KMS-11 (cell line): Measurements from ENCODE around the gene SERPINI2.

Experiments
- H2AFZ ChIP-seq: fragments of 200-600 bp; sonication (generic); 2 replicates; pipeline ENCODE4 v1.6.1; 2016; ENCODE audit warnings: antibody characterized with exemption, mixed run types, low read depth
- H3K27ac ChIP-seq: fragments of 200-600 bp; sonication (generic); 2 replicates; pipeline ENCODE4 v1.6.1; 2016; ENCODE audit warnings: mild to moderate bottlenecking, mixed run types
- H3K27me3 ChIP-seq: fragments of 200-600 bp; sonication (generic); 2 replicates; pipeline ENCODE4 v1.6.1; 2017; ENCODE audit warnings: mild to moderate bottlenecking, low read depth, mixed run types, moderate library complexity; ENCODE audit not compliant: insufficient read depth
- H3K36me3 ChIP-seq: fragments of 200-600 bp; sonication (generic); 2 replicates; pipeline ENCODE4 v1.6.1; 2017; ENCODE audit warnings: mild to moderate bottlenecking, mixed run types; ENCODE audit not compliant: insufficient read depth
- H3K4me1 ChIP-seq: fragments of 200-600 bp; sonication (generic); 2 replicates; pipeline ENCODE4 v1.6.1; 2016; ENCODE audit warnings: mild to moderate bottlenecking, low read depth, mixed run types; ENCODE audit not compliant: poor library complexity, severe bottlenecking
- H3K4me2 ChIP-seq: fragments of 200-600 bp; sonication (generic); 2 replicates; pipeline ENCODE4 v1.7.0; 2016; ENCODE audit warnings: mild to moderate bottlenecking, mixed run types
- H3K4me3 ChIP-seq: fragments of 200-600 bp; sonication (generic); IDR thresholded peaks from 2 replicates; pipeline ENCODE4 v1.6.1; 2017; ENCODE audit warnings: low read depth, low read length, mixed read lengths; ENCODE audit not compliant: insufficient read depth
- H3K79me2 ChIP-seq: fragments of 200-600 bp; sonication (generic); 2 replicates; pipeline ENCODE4 v1.6.1; 2016; ENCODE audit warnings: low read depth, mixed run types; ENCODE audit not compliant: insufficient read depth
- H3K9ac ChIP-seq: fragments of 200-600 bp; sonication (generic); 2 replicates; pipeline ENCODE4 v1.6.1; 2016; ENCODE audit warnings: mild to moderate bottlenecking, mixed run types
- H4K20me1 ChIP-seq: fragments of 200-600 bp; sonication (generic); 2 replicates; pipeline ENCODE4 v1.6.1; 2016; ENCODE audit warnings: mild to moderate bottlenecking, mixed run types; ENCODE audit not compliant: insufficient read depth
- TF ChIP-seq, protein P1 (sequence below): fragments of 200-600 bp; sonication (generic); conservative IDR thresholded peaks from 2 replicates; pipeline ENCODE4 v1.6.1; 2017; ENCODE audit warnings: low read depth, mild to moderate bottlenecking, antibody characterized with exemption, low read length, moderate library complexity, mixed read lengths

The SERPINI2 gene

DNA sequence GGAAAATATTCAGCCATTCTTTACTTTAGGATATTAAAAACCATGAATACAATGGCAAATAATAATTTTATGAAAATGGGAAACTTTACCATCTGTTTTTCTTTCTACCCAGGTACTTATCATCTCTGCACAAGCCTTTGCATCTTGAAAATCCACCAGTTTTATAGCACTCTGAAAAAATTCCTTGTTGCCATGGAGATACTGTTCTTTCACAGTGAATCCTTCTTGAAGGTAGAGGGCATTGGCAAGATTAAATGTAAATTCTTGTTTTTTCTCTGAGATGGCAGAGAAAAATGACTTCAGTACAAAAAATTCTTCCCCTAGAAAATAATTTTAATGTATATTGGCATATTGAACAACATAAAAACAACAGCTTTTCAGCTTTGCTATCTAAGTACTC, 6.9 kb downstream of the SERPINI2 start:
- H3K27ac ChIP-seq, result no peak overlapping the region
- TF ChIP-seq, protein P1, sequence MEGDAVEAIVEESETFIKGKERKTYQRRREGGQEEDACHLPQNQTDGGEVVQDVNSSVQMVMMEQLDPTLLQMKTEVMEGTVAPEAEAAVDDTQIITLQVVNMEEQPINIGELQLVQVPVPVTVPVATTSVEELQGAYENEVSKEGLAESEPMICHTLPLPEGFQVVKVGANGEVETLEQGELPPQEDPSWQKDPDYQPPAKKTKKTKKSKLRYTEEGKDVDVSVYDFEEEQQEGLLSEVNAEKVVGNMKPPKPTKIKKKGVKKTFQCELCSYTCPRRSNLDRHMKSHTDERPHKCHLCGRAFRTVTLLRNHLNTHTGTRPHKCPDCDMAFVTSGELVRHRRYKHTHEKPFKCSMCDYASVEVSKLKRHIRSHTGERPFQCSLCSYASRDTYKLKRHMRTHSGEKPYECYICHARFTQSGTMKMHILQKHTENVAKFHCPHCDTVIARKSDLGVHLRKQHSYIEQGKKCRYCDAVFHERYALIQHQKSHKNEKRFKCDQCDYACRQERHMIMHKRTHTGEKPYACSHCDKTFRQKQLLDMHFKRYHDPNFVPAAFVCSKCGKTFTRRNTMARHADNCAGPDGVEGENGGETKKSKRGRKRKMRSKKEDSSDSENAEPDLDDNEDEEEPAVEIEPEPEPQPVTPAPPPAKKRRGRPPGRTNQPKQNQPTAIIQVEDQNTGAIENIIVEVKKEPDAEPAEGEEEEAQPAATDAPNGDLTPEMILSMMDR, result no peak
- H2AFZ ChIP-seq, result no peak overlapping the region
- no peaks in the 10 kb centered on the region for H4K20me1 ChIP-seq
- H3K4me3 ChIP-seq, result no peak overlapping the region
- no peaks in the 10 kb centered on the region for H3K4me1 ChIP-seq
- no peak overlapping the region for H3K9ac ChIP-seq
- no peaks in the 10 kb centered on the region for H3K36me3 ChIP-seq
- no peaks in the 10 kb centered on the region for H3K27me3 ChIP-seq
- no peak overlapping the region for H3K4me2 ChIP-seq
- H3K79me2 ChIP-seq, result no peaks in the 10 kb centered on the region

DNA sequence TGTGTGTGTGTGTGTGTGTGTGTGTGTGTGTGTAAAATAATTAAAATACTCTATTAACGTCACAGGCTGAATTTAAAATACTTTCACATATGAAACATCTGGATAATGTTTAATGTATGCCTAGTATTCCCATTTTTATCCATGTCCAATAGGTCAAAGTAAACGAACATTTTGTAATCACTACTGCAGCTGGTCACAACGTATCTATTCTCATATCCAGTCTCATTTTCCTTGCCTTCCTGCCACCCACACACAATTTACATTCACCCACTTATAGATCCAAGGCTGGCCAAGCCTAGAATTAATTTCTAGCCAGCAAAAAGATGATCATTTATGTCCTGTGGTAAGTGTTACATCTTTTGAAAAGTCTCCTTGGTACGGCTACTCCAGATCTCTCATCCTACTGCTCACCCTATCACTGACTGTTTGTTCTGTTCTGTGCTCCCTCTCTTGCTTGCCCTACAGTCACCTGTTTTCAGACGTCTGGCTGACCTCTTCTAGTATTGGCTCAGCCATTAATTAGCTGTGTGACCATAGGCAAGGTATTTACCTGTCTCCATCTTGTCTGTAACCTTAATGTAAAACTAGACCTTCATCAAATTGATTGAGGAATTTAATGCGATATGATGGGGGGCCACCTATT, 17.6 kb downstream of the SERPINI2 start:
- H2AFZ ChIP-seq, result no peak overlapping the region
- no peaks in the 10 kb centered on the region for H4K20me1 ChIP-seq
- TF ChIP-seq, protein P1, result no peak
- no peaks in the 10 kb centered on the region for H3K79me2 ChIP-seq
- H3K9ac ChIP-seq, result no peak overlapping the region
- no peak overlapping the region for H3K27ac ChIP-seq
- no peak overlapping the region for H3K4me3 ChIP-seq
- H3K4me1 ChIP-seq, result no peaks in the 10 kb centered on the region
- H3K4me2 ChIP-seq, result no peak overlapping the region
- no peaks in the 10 kb centered on the region for H3K27me3 ChIP-seq
- no peaks in the 10 kb centered on the region for H3K36me3 ChIP-seq

DNA sequence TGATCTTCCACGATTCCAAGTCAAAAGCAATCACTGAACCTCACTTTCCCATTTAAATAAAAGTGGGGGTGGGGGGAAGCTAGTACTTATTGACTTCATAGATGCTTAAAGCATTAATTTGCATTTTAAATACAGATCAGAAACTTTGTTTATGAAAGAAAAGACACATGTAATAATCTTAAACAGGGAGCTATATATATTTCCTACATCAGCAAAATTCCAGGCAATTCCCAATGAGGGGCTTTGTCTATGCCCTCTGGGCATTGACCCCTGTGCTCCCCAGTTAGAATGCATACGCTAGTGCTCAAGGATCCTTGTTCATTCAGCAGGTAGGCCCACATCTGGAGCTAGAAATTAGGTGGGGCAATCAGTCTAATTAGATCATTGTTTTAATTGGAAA, 20.0 kb downstream of the SERPINI2 start:
- no peaks in the 10 kb centered on the region for H3K79me2 ChIP-seq
- no peak overlapping the region for H3K27ac ChIP-seq
- TF ChIP-seq, protein P1, result no peak
- H3K36me3 ChIP-seq, result no peaks in the 10 kb centered on the region
- H4K20me1 ChIP-seq, result no peaks in the 10 kb centered on the region
- no peak overlapping the region for H3K4me3 ChIP-seq
- H3K27me3 ChIP-seq, result no peaks in the 10 kb centered on the region
- H3K4me1 ChIP-seq, result no peaks in the 10 kb centered on the region
- no peak overlapping the region for H3K4me2 ChIP-seq
- H3K9ac ChIP-seq, result no peak overlapping the region
- no peak overlapping the region for H2AFZ ChIP-seq

DNA sequence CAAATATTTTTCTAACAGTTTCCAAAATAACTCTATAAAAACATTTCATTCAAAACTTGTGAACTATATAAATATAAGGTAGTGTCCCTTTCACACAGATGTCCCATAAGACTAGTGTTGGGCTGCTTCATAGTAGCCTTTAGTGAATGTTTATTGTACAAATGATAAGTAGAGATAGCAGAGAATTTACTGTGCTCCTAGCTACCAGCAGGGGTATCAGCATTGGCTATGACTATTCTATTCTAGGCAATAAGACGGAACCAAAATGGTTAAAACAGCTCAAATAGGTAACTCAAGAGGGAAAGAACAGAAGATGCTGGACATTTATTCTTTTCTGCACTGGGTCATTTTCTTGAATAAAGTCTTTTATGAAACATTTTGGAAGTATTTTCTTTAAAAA, 22.6 kb downstream of the SERPINI2 start:
- Histone ChIP-seq H3K79me2 (no peaks in the 10 kb centered on the region), H3K27ac (no peak overlapping the region), H3K4me2 (no peak overlapping the region), H3K4me1 (no peaks in the 10 kb centered on the region), H4K20me1 (no peaks in the 10 kb centered on the region), H3K4me3 (no peak overlapping the region), H2AFZ (no peak overlapping the region), H3K9ac (no peak overlapping the region), H3K27me3 (no peaks in the 10 kb centered on the region), H3K36me3 (no peaks in the 10 kb centered on the region)
- TF ChIP-seq, protein P1, result no peak
